HepG2 (cell line): ENCODE results near the gene CD72. TPM values are rescaled to one million over a fixed set of nuclear protein-coding genes. Genes with fewer than 3 reads are reported as not detected.
A peak's percentile ranks its signal among the peaks of the same experiment; 100 is the strongest.

Experiments used
- ATRX ChIP-seq: sonication (generic); formaldehyde crosslinking; IDR thresholded peaks from 2 replicates; pipeline ENCODE4 v1.4.0; 2020; ENCODE audit warnings: missing genetic modification reagents, borderline replicate concordance
- GTF3A ChIP-seq: sonication (generic); formaldehyde crosslinking; conservative IDR thresholded peaks from 2 replicates; pipeline ENCODE4 v1.4.0; 2020; ENCODE audit warnings: mild to moderate bottlenecking, missing genetic modification reagents
- HBP1 ChIP-seq: IDR thresholded peaks from 2 replicates; pipeline ENCODE4 v1.6.1; 2016; ENCODE audit warnings: low read depth, control low read depth
- MXI1 ChIP-seq: IDR thresholded peaks from 3 replicates; pipeline ENCODE4 v1.6.1; 2012; ENCODE audit warnings: low read depth, low read length, inconsistent platforms, borderline replicate concordance
- POLR2AphosphoS5 ChIP-seq: IDR thresholded peaks from 2 replicates; pipeline ENCODE4 v1.6.1; 2012; ENCODE audit warnings: low read depth, low read length
- SP2 ChIP-seq: sonication (generic); formaldehyde crosslinking; IDR thresholded peaks from 2 replicates; pipeline ENCODE4 v1.5.1; 2020; ENCODE audit warnings: mild to moderate bottlenecking, missing genetic modification reagents
- TEAD3 ChIP-seq: optimal IDR thresholded peaks from 2 replicates; pipeline ENCODE3; 2016; ENCODE audit warnings: borderline replicate concordance
- TIGD3 ChIP-seq: sonication (generic); formaldehyde crosslinking; IDR thresholded peaks from 2 replicates; pipeline ENCODE4 v1.5.1; 2020; ENCODE audit warnings: mild to moderate bottlenecking, missing genetic modification reagents, borderline replicate concordance
- ZMYM3 ChIP-seq: sonication (generic); formaldehyde crosslinking; IDR thresholded peaks from 2 replicates; pipeline ENCODE4 v1.5.1; 2020; ENCODE audit warnings: mild to moderate bottlenecking, missing genetic modification reagents
- ZNF264 ChIP-seq: sonication (generic); formaldehyde crosslinking; IDR thresholded peaks from 2 replicates; pipeline ENCODE4 v1.4.0; 2020; ENCODE audit warnings: missing genetic modification reagents
- ZNF547 ChIP-seq: sonication (generic); formaldehyde crosslinking; IDR thresholded peaks from 2 replicates; pipeline ENCODE4 v1.5.1; 2020; ENCODE audit warnings: mild to moderate bottlenecking, missing genetic modification reagents
- polyA plus RNA-seq, 8 experiments: library from polyadenylated mRNA; depleted of rRNA in 3 of 8; stranded (reverse) in 7 of 8; unstranded in 1 of 8; fragments of >200 nt; fragmentation: Illumina TruSeq in 4 of 8; extraction: Trizol in 4 of 8; gene quantifications; 2 replicates each; pipeline versions ENCODE4 v1.2.1 to v1.2.3, GENCODE V29; 2011 to 2016; ENCODE audit warnings: low read depth in 4 of 8, missing spikeins in 1 of 8, mixed read lengths in 1 of 8; ENCODE audit not compliant: insufficient read depth in 1 of 8
- total RNA-seq, 5 experiments: library from RNA; depleted of rRNA; stranded (reverse); fragments of >200 nt; fragmentation: Illumina TruSeq; extraction: Trizol; gene quantifications; 2 replicates each; pipeline ENCODE4 v1.2.3, GENCODE V29; 2016; ENCODE audit warnings: low read depth in 1 of 5
- TF ChIP-seq, protein P1 (sequence below): sonication (generic); formaldehyde crosslinking; IDR thresholded peaks from 2 replicates; pipeline ENCODE4 v1.5.1; 2020; ENCODE audit warnings: mild to moderate bottlenecking, moderate library complexity, missing genetic modification reagents
- TF ChIP-seq, protein P2 (sequence below): sonication (generic); formaldehyde crosslinking; IDR thresholded peaks from 2 replicates; pipeline ENCODE4 v1.5.1; 2020; ENCODE audit warnings: mild to moderate bottlenecking, missing genetic modification reagents, moderate library complexity
- TF ChIP-seq, protein P3 (sequence below): sonication (generic); formaldehyde crosslinking; IDR thresholded peaks from 2 replicates; pipeline ENCODE4 v1.4.0; 2020; ENCODE audit warnings: missing genetic modification reagents

The CD72 gene
- total and polyA plus RNA-seq, 2 of the 13 experiments (the other 11 are each of a cell fraction or from before 2014, with no cell fraction given), result 0.18 to 1.1 TPM

DNA sequence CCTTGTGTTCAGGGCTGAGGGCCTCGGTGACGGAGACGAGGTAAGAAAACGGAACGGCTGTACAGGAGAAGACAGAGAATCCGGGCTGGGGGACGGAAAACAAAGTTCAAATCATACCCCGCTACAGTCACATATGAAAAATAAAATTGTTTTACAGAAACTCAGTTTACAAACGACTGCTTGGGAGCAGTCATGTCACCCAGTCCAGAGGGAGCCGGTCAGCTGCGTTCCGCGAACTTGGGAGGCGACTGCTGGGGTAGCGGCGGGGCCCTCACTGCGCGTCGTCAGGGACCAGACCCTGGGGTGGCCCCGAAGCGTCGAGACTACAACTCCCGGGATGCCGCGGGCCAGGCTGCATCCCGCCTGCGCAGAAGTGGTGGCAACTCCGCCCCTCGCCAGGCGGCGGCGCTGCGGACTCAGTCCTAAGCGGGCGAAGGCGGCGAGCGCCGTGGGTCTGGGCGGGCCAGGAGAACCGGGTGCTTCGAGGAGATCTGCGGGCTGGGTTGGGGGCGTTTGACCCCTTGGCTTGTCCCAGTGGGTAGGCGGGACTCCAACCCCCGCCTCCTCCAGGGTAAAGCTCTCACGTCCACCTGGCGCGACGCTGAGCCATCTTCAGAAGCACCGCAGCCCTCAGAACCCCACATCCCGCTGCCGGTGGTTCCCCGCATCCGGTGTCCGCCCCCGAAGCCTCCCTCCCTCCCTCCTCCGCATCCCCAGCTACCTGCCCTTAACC lies 28.5 kb upstream of the CD72 start (continued):
- TF ChIP-seq MXI1, result peak; percentile 67; the same call in 1 of the 3 replicates
- no peak for TF ChIP-seq ZNF264
- TF ChIP-seq, protein P1, sequence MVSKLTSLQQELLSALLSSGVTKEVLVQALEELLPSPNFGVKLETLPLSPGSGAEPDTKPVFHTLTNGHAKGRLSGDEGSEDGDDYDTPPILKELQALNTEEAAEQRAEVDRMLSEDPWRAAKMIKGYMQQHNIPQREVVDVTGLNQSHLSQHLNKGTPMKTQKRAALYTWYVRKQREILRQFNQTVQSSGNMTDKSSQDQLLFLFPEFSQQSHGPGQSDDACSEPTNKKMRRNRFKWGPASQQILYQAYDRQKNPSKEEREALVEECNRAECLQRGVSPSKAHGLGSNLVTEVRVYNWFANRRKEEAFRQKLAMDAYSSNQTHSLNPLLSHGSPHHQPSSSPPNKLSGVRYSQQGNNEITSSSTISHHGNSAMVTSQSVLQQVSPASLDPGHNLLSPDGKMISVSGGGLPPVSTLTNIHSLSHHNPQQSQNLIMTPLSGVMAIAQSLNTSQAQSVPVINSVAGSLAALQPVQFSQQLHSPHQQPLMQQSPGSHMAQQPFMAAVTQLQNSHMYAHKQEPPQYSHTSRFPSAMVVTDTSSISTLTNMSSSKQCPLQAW (CRISPR knock-in tag), result peak; percentile 56; the same call in 1 of the 2 replicates
- TF ChIP-seq, protein P2, sequence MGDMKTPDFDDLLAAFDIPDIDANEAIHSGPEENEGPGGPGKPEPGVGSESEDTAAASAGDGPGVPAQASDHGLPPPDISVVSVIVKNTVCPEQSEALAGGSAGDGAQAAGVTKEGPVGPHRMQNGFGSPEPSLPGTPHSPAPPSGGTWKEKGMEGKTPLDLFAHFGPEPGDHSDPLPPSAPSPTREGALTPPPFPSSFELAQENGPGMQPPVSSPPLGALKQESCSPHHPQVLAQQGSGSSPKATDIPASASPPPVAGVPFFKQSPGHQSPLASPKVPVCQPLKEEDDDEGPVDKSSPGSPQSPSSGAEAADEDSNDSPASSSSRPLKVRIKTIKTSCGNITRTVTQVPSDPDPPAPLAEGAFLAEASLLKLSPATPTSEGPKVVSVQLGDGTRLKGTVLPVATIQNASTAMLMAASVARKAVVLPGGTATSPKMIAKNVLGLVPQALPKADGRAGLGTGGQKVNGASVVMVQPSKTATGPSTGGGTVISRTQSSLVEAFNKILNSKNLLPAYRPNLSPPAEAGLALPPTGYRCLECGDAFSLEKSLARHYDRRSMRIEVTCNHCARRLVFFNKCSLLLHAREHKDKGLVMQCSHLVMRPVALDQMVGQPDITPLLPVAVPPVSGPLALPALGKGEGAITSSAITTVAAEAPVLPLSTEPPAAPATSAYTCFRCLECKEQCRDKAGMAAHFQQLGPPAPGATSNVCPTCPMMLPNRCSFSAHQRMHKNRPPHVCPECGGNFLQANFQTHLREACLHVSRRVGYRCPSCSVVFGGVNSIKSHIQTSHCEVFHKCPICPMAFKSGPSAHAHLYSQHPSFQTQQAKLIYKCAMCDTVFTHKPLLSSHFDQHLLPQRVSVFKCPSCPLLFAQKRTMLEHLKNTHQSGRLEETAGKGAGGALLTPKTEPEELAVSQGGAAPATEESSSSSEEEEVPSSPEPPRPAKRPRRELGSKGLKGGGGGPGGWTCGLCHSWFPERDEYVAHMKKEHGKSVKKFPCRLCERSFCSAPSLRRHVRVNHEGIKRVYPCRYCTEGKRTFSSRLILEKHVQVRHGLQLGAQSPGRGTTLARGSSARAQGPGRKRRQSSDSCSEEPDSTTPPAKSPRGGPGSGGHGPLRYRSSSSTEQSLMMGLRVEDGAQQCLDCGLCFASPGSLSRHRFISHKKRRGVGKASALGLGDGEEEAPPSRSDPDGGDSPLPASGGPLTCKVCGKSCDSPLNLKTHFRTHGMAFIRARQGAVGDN, result peak; percentile 86
- no peak for TF ChIP-seq SP2
- peak; percentile 65 for TF ChIP-seq TEAD3 (CRISPR knock-in tag)
- 0 out of 2 replicates have a peak, but pooled peaks have one; percentile 52 for TF ChIP-seq GTF3A (CRISPR knock-in tag)
- TF ChIP-seq ATRX (CRISPR knock-in tag), result no peak
- peak; percentile 77 for TF ChIP-seq POLR2AphosphoS5
- TF ChIP-seq HBP1, result no peak; the same call in 1 of the 2 replicates
- TF ChIP-seq ZMYM3 (CRISPR knock-in tag), result no peak
- TF ChIP-seq TIGD3 (CRISPR knock-in tag), result no peak
- peak; percentile 82 for TF ChIP-seq ZNF547 (CRISPR knock-in tag)
- TF ChIP-seq, protein P3, sequence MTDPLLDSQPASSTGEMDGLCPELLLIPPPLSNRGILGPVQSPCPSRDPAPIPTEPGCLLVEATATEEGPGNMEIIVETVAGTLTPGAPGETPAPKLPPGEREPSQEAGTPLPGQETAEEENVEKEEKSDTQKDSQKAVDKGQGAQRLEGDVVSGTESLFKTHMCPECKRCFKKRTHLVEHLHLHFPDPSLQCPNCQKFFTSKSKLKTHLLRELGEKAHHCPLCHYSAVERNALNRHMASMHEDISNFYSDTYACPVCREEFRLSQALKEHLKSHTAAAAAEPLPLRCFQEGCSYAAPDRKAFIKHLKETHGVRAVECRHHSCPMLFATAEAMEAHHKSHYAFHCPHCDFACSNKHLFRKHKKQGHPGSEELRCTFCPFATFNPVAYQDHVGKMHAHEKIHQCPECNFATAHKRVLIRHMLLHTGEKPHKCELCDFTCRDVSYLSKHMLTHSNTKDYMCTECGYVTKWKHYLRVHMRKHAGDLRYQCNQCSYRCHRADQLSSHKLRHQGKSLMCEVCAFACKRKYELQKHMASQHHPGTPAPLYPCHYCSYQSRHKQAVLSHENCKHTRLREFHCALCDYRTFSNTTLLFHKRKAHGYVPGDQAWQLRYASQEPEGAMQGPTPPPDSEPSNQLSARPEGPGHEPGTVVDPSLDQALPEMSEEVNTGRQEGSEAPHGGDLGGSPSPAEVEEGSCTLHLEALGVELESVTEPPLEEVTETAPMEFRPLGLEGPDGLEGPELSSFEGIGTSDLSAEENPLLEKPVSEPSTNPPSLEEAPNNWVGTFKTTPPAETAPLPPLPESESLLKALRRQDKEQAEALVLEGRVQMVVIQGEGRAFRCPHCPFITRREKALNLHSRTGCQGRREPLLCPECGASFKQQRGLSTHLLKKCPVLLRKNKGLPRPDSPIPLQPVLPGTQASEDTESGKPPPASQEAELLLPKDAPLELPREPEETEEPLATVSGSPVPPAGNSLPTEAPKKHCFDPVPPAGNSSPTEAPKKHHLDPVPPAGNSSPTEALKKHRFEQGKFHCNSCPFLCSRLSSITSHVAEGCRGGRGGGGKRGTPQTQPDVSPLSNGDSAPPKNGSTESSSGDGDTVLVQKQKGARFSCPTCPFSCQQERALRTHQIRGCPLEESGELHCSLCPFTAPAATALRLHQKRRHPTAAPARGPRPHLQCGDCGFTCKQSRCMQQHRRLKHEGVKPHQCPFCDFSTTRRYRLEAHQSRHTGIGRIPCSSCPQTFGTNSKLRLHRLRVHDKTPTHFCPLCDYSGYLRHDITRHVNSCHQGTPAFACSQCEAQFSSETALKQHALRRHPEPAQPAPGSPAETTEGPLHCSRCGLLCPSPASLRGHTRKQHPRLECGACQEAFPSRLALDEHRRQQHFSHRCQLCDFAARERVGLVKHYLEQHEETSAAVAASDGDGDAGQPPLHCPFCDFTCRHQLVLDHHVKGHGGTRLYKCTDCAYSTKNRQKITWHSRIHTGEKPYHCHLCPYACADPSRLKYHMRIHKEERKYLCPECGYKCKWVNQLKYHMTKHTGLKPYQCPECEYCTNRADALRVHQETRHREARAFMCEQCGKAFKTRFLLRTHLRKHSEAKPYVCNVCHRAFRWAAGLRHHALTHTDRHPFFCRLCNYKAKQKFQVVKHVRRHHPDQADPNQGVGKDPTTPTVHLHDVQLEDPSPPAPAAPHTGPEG (CRISPR knock-in tag), result no peak
